Measurements from ENCODE around the gene ENPP1. TPM values are rescaled to one million over a fixed set of nuclear protein-coding genes. Genes with fewer than 3 reads are reported as not detected.

ENPP1 gene
- polyA plus RNA-seq, 1 of the 3 experiments (the other 2 are of a cell fraction) = not detected

DNA sequence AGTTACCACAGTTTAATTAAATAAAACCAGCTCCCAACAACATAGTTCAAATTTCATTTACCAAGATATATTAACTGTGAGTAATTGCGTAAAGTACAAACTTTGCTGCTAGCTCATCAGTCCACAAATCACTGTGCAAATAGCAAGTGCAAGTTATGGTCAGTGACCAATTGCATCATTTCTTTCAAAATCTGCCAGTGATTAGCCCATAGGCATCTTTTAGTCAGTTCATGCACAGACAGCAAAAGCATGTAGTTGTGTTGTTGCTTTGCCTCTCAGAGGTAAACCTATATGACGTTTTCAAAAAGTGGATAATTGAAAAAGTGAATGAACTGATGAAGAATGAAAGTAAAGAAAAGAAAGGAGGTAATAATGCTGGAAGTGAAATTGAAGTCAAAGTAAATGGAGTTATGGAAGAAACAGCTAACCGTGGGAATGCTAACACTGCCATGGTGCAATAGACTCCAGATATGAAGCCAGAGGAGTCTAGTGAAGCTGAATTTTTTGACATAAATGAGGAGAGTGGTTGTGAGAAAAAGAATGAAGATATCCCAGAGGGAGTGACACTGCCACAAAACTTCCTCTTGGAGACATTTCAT, 36.5 kb downstream of the ENPP1 start:
- DNase-seq = no peak
- Histone ChIP-seq H3K27ac (ENCODE audit: low read depth in 2 of 2, low read length in 1 of 2) (no peak overlapping the region), H3K79me2 (ENCODE audit: insufficient read depth) (no peaks in the 10 kb centered on the region), H3K9ac (no peak overlapping the region), H3K36me3 (replicated peaks in 1 of 2; ENCODE audit: control insufficient read depth in 1 of 2, insufficient read depth in 2 of 2, low read length in 1 of 2) (no peaks in the 10 kb centered on the region), H3K4me3 (ENCODE audit: low read depth in 2 of 2, low read length in 1 of 2) (no peak overlapping the region), H3K9me2 (no peaks in the 10 kb centered on the region), H3K27me3 (ENCODE audit: insufficient read depth) (peaks cover 28% of the 10 kb centered on the region), H3K9me3 (no peaks in the 10 kb centered on the region), H3K4me2 (no peak overlapping the region), H3K4me1 (ENCODE audit: control insufficient read depth in 1 of 2, insufficient read depth in 2 of 2, low read depth in 1 of 2, low read length in 1 of 2) (no peaks in the 10 kb centered on the region), H4K20me1 (ENCODE audit: insufficient read depth) (no peaks in the 10 kb centered on the region), H3F3A (replicated peaks; ENCODE audit: insufficient read depth) (no peaks in the 10 kb centered on the region), H2AFZ (ENCODE audit: low read depth) (no peak overlapping the region)
- WGBS (ENCODE audit: low lambda C conversion rate) = 17% methylated on average over 3 of the region's 3 CpGs
- ChIA-PET CTCF (interaction anchor here (1.4 kb wide), 1 partner anchor 17 kb away, joined by 4 read pairs; no protein-coding TSS in a partner anchor), POLR2A (no interaction called here)
- TF ChIP-seq RFX5 (IDR thresholded peaks at IDR 0.05; ENCODE audit: low read length) (no peak), EP300 (IDR thresholded peaks at IDR 0.05; ENCODE audit: borderline replicate concordance in 1 of 2, low read depth in 1 of 2, low read length in 1 of 2) (no peak), TEAD4 (IDR thresholded peaks at IDR 0.05; ENCODE audit: borderline replicate concordance, insufficient read depth) (no peak), NRF1 (IDR thresholded peaks at IDR 0.05; ENCODE audit: low read depth, low read length) (no peak), YY1 (IDR thresholded peaks at IDR 0.05; ENCODE audit: low read depth) (no peak)
- TF ChIP-seq, protein P1, sequence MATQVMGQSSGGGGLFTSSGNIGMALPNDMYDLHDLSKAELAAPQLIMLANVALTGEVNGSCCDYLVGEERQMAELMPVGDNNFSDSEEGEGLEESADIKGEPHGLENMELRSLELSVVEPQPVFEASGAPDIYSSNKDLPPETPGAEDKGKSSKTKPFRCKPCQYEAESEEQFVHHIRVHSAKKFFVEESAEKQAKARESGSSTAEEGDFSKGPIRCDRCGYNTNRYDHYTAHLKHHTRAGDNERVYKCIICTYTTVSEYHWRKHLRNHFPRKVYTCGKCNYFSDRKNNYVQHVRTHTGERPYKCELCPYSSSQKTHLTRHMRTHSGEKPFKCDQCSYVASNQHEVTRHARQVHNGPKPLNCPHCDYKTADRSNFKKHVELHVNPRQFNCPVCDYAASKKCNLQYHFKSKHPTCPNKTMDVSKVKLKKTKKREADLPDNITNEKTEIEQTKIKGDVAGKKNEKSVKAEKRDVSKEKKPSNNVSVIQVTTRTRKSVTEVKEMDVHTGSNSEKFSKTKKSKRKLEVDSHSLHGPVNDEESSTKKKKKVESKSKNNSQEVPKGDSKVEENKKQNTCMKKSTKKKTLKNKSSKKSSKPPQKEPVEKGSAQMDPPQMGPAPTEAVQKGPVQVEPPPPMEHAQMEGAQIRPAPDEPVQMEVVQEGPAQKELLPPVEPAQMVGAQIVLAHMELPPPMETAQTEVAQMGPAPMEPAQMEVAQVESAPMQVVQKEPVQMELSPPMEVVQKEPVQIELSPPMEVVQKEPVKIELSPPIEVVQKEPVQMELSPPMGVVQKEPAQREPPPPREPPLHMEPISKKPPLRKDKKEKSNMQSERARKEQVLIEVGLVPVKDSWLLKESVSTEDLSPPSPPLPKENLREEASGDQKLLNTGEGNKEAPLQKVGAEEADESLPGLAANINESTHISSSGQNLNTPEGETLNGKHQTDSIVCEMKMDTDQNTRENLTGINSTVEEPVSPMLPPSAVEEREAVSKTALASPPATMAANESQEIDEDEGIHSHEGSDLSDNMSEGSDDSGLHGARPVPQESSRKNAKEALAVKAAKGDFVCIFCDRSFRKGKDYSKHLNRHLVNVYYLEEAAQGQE (IDR thresholded peaks at IDR 0.05; ENCODE audit: low read depth, low read length) = no peak
- TF ChIP-seq, protein P2, sequence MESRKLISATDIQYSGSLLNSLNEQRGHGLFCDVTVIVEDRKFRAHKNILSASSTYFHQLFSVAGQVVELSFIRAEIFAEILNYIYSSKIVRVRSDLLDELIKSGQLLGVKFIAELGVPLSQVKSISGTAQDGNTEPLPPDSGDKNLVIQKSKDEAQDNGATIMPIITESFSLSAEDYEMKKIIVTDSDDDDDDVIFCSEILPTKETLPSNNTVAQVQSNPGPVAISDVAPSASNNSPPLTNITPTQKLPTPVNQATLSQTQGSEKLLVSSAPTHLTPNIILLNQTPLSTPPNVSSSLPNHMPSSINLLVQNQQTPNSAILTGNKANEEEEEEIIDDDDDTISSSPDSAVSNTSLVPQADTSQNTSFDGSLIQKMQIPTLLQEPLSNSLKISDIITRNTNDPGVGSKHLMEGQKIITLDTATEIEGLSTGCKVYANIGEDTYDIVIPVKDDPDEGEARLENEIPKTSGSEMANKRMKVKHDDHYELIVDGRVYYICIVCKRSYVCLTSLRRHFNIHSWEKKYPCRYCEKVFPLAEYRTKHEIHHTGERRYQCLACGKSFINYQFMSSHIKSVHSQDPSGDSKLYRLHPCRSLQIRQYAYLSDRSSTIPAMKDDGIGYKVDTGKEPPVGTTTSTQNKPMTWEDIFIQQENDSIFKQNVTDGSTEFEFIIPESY (IDR thresholded peaks at IDR 0.05; ENCODE audit: borderline replicate concordance, low read depth) = no peak

DNA sequence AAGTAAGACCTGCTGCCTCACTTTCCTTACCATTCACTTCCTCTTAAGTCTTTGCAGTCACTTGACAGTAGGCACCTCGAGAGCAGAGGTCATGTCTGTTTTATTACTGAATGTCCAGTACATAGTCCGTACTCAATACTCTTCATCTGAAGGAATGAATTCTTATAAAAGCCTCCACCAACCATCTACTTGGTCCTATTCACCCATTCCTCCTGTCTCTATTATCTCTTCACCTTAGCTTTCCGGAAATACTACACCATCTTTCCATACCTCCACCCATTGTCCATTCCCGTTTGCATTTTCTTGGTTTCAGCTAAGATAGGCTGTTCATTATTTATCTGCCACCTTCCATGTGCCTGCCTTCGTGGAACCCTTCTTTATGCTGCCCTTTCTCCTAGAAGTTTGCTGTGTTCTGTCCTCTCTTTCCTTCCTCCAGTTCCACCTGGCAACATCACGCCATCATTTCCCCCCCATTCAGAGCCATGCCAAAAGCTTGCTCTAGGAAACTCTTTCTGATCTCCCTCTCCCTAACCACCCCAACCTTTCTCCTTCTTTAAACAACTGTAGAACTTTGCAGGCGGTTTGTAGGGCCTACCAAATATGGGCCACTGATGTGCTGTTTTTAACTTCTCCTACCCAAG, 38.3 kb downstream of the ENPP1 start:
- TF ChIP-seq NFIC (IDR thresholded peaks at IDR 0.05; ENCODE audit: borderline replicate concordance) = no peak
- peaks cover 24% of the 10 kb centered on the region; the same call in 1 of the 2 replicates for H3K27me3 ChIP-seq (ENCODE audit: insufficient read depth)
- no peaks in the 10 kb centered on the region for H3K4me1 ChIP-seq (ENCODE audit: control insufficient read depth in 1 of 2, insufficient read depth in 2 of 2, low read depth in 1 of 2, low read length in 1 of 2)
- H3K36me3 ChIP-seq (replicated peaks in 1 of 2; ENCODE audit: control insufficient read depth in 1 of 2, insufficient read depth in 2 of 2, low read length in 1 of 2) = no peaks in the 10 kb centered on the region
- H3K27ac ChIP-seq (ENCODE audit: low read depth in 2 of 2, low read length in 1 of 2) = no peak overlapping the region
- H4K20me1 ChIP-seq (ENCODE audit: insufficient read depth) = no peaks in the 10 kb centered on the region
- ChIA-PET POLR2A (no interaction called here), CTCF (interaction anchor here (0.7 kb wide), 1 partner anchor 21 kb away, joined by 3 read pairs; no protein-coding TSS in a partner anchor)
- H3K9ac ChIP-seq = no peak overlapping the region
- no peaks in the 10 kb centered on the region for H3K9me2 ChIP-seq
- WGBS (ENCODE audit: low lambda C conversion rate) = 6% methylated on average over 7 of the region's 7 CpGs
- H3K79me2 ChIP-seq (ENCODE audit: insufficient read depth) = no peaks in the 10 kb centered on the region
- DNase-seq = no peak
- no peak overlapping the region for H3K4me2 ChIP-seq
- no peak overlapping the region for H3K4me3 ChIP-seq (ENCODE audit: low read depth in 2 of 2, low read length in 1 of 2)
- H2AFZ ChIP-seq (ENCODE audit: low read depth) = no peak overlapping the region
- H3F3A ChIP-seq (replicated peaks; ENCODE audit: insufficient read depth) = no peaks in the 10 kb centered on the region
- H3K9me3 ChIP-seq = no peaks in the 10 kb centered on the region

All from SK-N-SH (cell line).